T-helper 1 cell treated with Interleukin-12 subunit alpha and Interleukin-12 subunit beta and Interleukin-4 antibody, amounts not matched to agents 30 μg/mL and 1 μg/mL, for 36 hours (primary cell): ENCODE results near the gene LIN52.

ENCODE experiments used
- H3K27ac Mint-ChIP-seq: one replicate; pipeline ENCODE4 v1.8.0; 2021; ENCODE audit warnings: mild to moderate bottlenecking, mixed read lengths
- H3K27me3 Mint-ChIP-seq: one replicate; pipeline ENCODE4 v1.8.0; 2021; ENCODE audit warnings: low read depth, mixed read lengths
- H3K36me3 Mint-ChIP-seq: one replicate; pipeline ENCODE4 v1.8.0; 2021; ENCODE audit warnings: low read depth, mixed read lengths
- H3K4me1 Mint-ChIP-seq: one replicate; pipeline ENCODE4 v1.8.0; 2021; ENCODE audit warnings: low read depth, mixed read lengths
- H3K4me3 Mint-ChIP-seq: one replicate; pipeline ENCODE4 v1.8.0; 2021; ENCODE audit warnings: mild to moderate bottlenecking, moderate library complexity, mixed read lengths
- H3K9me3 Mint-ChIP-seq: one replicate; pipeline ENCODE4 v1.8.0; 2021; ENCODE audit warnings: mixed read lengths

Gene LIN52

GRCh38 chr14:74242780-74243042 is 158.0 kb downstream of the LIN52 start:
- H3K36me3 Mint-ChIP-seq: peaks cover 2% of the 10 kb centered on the region
- H3K27me3 Mint-ChIP-seq: peaks cover 83% of the 10 kb centered on the region
- H3K4me3 Mint-ChIP-seq: no peak overlapping the region
- H3K27ac Mint-ChIP-seq: no peak overlapping the region
- no peaks in the 10 kb centered on the region for H3K9me3 Mint-ChIP-seq
- peaks cover 12% of the 10 kb centered on the region for H3K4me1 Mint-ChIP-seq

- H3K27me3 Mint-ChIP-seq: peaks cover 79% of the 10 kb centered on the region
- H3K27ac Mint-ChIP-seq: peak overlapping the region; percentile 31
Measured at GRCh38 chr14:74243051-74243450, 158.3 kb downstream of the LIN52 start.

DNA sequence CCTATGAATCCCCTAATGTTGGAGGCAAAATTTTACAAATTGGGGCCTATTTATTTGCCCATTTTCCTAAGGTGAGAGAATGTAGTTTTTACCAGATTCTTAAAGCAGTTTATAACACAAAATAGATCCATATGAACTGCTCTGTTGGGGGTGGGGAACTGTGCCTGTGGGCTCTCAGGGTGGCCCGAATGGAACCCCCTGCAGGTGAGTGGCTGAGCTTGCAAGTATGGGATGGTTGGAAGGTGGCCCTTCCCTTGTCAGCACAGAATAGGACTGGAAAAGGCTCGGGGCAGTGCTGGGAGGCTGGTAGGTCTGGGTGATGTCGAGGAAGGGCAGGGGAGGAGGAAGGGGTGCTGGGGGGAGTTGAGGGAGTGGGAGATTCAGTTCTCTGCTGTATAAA is 159.4 kb downstream of the LIN52 start:
- Mint-ChIP-seq H3K27me3 (peaks cover 77% of the 10 kb centered on the region), H3K9me3 (no peaks in the 10 kb centered on the region), H3K36me3 (peaks cover 2% of the 10 kb centered on the region), H3K27ac (no peak overlapping the region), H3K4me3 (no peak overlapping the region), H3K4me1 (peaks cover 12% of the 10 kb centered on the region)

More at GRCh38 chr14:74243051-74243450, 158.3 kb downstream of the LIN52 start:
- Mint-ChIP-seq H3K4me3 (peak overlapping the region; percentile 28), H3K4me1 (peaks cover 12% of the 10 kb centered on the region), H3K36me3 (peaks cover 2% of the 10 kb centered on the region), H3K9me3 (no peaks in the 10 kb centered on the region)

- H3K9me3 Mint-ChIP-seq: no peaks in the 10 kb centered on the region
- H3K27ac Mint-ChIP-seq: no peak overlapping the region
- peaks cover 80% of the 10 kb centered on the region for H3K27me3 Mint-ChIP-seq
- peaks cover 2% of the 10 kb centered on the region for H3K36me3 Mint-ChIP-seq
- peaks cover 10% of the 10 kb centered on the region for H3K4me1 Mint-ChIP-seq
- H3K4me3 Mint-ChIP-seq: no peak overlapping the region
Measured at GRCh38 chr14:74245292-74245691, 160.5 kb downstream of the LIN52 start.

DNA sequence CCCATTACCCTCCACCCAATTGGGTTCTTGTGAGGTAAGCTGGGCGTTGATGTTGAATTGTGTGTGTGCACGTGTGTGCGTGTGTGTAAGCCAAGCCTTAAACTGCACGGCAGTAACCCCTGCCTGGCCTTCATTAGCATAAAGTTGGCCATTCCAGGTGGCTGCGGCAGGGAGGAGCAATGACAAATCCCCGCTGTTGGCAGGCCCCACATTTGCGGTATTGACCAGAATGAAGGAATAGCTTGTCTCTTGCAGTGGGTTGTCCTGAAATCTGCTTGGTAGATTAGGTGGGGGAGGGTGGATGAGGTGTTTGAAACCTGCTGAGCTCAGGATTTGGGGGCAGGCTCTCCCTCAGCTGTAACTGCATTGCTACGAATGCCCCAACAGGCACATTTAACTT is 161.8 kb downstream of the LIN52 start:
- Mint-ChIP-seq H3K27me3 (peaks cover 74% of the 10 kb centered on the region), H3K4me1 (peaks cover 12% of the 10 kb centered on the region), H3K9me3 (no peaks in the 10 kb centered on the region), H3K4me3 (no peak overlapping the region), H3K27ac (no peak overlapping the region), H3K36me3 (peaks cover 2% of the 10 kb centered on the region)

GRCh38 chr14:74248017-74248416 is 163.3 kb downstream of the LIN52 start:
- Mint-ChIP-seq H3K36me3 (no peaks in the 10 kb centered on the region), H3K27ac (no peak overlapping the region), H3K4me3 (no peak overlapping the region), H3K27me3 (peaks cover 63% of the 10 kb centered on the region), H3K9me3 (no peaks in the 10 kb centered on the region), H3K4me1 (peaks cover 7% of the 10 kb centered on the region)

DNA sequence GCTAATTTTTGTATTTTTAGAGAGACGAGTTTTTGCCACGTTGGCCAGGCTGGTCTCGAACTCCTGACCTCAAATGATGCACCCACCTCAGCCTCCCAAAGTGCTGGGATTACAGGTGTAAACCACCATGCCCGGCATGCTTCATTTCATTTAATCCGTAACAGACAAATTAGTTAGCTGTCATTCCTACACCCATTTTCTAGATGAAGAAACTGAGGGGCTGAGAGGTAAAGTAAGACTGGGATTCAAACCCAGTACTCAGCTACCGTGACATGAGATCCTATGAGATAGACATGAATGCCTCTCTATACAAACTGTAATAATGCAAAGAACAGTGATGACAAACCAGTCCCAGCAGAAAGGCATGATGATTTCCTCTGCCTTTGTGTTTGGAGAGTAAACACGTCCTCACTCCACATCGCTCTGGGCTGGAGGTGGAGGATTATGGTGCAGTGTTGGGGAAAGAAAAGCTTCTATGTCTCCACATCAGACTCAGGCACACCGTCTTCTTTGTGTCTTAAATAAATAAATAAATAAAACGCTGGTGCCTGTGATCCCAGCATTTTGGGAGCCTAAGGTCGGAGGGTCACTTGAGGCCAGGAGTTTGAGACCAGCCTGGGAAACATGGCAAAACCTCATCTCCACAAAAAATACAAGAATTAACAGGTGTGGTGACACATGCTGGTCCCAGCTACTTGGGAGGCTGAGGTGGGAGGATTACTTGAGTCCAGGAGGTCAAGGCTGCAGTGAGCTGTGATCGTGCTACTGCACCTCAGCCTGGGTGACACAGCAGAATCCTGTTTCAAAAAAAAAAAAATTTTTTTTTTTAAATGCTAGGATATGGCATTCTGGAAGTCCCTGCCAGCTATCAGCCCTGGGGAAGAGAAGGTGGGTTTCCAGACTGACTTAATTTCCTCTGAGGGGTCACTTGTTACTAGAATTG is 164.9 kb downstream of the LIN52 start:
- H3K27me3 Mint-ChIP-seq: peaks cover 49% of the 10 kb centered on the region
- peaks cover 7% of the 10 kb centered on the region for H3K4me1 Mint-ChIP-seq
- H3K9me3 Mint-ChIP-seq: no peaks in the 10 kb centered on the region
- no peak overlapping the region for H3K27ac Mint-ChIP-seq
- H3K36me3 Mint-ChIP-seq: no peaks in the 10 kb centered on the region
- H3K4me3 Mint-ChIP-seq: no peak overlapping the region
